ENCODE data around the gene CDC42SE1.

Gene CDC42SE1

GRCh38 chr1:151051356-151052009 is 7.9 kb downstream of the CDC42SE1 start:
- no peak for DNase-seq

GRCh38 chr1:151050051-151050688 is 9.3 kb downstream of the CDC42SE1 start:
- no peak for DNase-seq

GRCh38 chr1:151049458-151049857 is 10.0 kb downstream of the CDC42SE1 start:
- no peak for DNase-seq

- DNase-seq, result no peak
Observed at GRCh38 chr1:151048645-151049032, 10.8 kb downstream of the CDC42SE1 start.

GRCh38 chr1:151047925-151048644 is 11.3 kb downstream of the CDC42SE1 start:
- peak; percentile 40 for DNase-seq

- DNase-seq, result peak; percentile 57
Observed at GRCh38 chr1:151047591-151047924, 11.9 kb downstream of the CDC42SE1 start, which contains the start of gene C1orf56. Gene C1orf56, plus strand, starts transcription at chr1:151047751. Its CDS starts 97 bp downstream, at chr1:151047848.

GRCh38 chr1:151043163-151043562 is 16.3 kb downstream of the CDC42SE1 start:
- no peak for DNase-seq

- no peak for DNase-seq
Observed at GRCh38 chr1:151039521-151039920, 19.9 kb downstream of the CDC42SE1 start.

- no peak for DNase-seq
Observed at GRCh38 chr1:151037032-151037431, 22.4 kb downstream of the CDC42SE1 start.

GRCh38 chr1:151036356-151036755 is 23.1 kb downstream of the CDC42SE1 start, which contains the start of gene BNIPL:
Gene BNIPL, plus strand, starts transcription at chr1:151036586. Its CDS starts 140 bp downstream, at chr1:151036726.
- no peak for DNase-seq

- no peak for DNase-seq
Observed at GRCh38 chr1:151035167-151035566, 24.3 kb downstream of the CDC42SE1 start.

- DNase-seq, result no peak
Observed at GRCh38 chr1:151032164-151032563, 27.3 kb downstream of the CDC42SE1 start.

GRCh38 chr1:151026460-151026859 is 33.0 kb downstream of the CDC42SE1 start:
- DNase-seq, result no peak

GRCh38 chr1:151024540-151025146 is 34.8 kb downstream of the CDC42SE1 start:
- peak; percentile 76 for DNase-seq

- DNase-seq, result no peak
Observed at GRCh38 chr1:151013518-151013917, 45.9 kb downstream of the CDC42SE1 start.

- no peak for DNase-seq
Observed at GRCh38 chr1:151012684-151013471, 46.5 kb downstream of the CDC42SE1 start.

- no peak for DNase-seq
Observed at GRCh38 chr1:151011154-151011850, 48.1 kb downstream of the CDC42SE1 start.

GRCh38 chr1:151010346-151010726 is 49.1 kb downstream of the CDC42SE1 start:
- DNase-seq, result no peak

GRCh38 chr1:151009674-151010345 is 49.6 kb downstream of the CDC42SE1 start:
- no peak for DNase-seq

- DNase-seq, result no peak
Observed at GRCh38 chr1:151009206-151009587, 50.2 kb downstream of the CDC42SE1 start.

All from stimulated activated CD4-positive, alpha-beta T cell treated with anti-CD3 and anti-CD28 coated beads, Interleukin-12 subunit alpha, Interleukin-12 subunit beta, amount 100 ng/mL, for 4 hours (primary cell).